Panc1 (cell line): ENCODE data around the gene FKBP5. TPM values are rescaled to one million over a fixed set of nuclear protein-coding genes. Genes with fewer than 3 reads are reported as not detected.

ENCODE experiments used
- ATAC-seq: fragments of 200-7000 bp; cut with Tn5 transposase; 2 replicates; pipeline ENCODE4 v1.9.1; 2020; ENCODE audit warnings: mild to moderate bottlenecking, moderate library complexity
- BruUV-seq: library from RNA; stranded (reverse); fragments of 400-500 nt; replicated peaks from 2 replicates; lab custom pipeline; 2021; lab: Mats Ljungman, UMichigan
- CTCF ChIA-PET: fragments of 300-600 bp; sonication (Branson Sonifier 250); formaldehyde crosslinking; loops from one replicate; lab custom pipeline; 2022; ENCODE audit warnings: antibody characterized with exemption; lab: Charles Lee
- POLR2A ChIA-PET: fragments of 300-600 bp; sonication (Branson Sonifier 250); formaldehyde crosslinking; loops from one replicate; lab custom pipeline; 2022; ENCODE audit warnings: antibody characterized with exemption; lab: Charles Lee
- DNase-seq: peaks from one replicate; pipeline ENCODE4 v3.0.0-alpha.2; 2010; ENCODE audit warnings: low read depth, low spot score
- H3K27ac ChIP-seq: 2 replicates; pipeline ENCODE4 v1.5.1; 2011; ENCODE audit warnings: mild to moderate bottlenecking, low read length, inconsistent platforms
- H3K27me3 ChIP-seq: fragments of 200-500 bp; sonication (Bioruptor generic); 2 replicates; pipeline ENCODE4 v1.6.0; 2014; ENCODE audit warnings: low read length, inconsistent platforms; ENCODE audit not compliant: control insufficient read depth, insufficient read depth
- H3K36me3 ChIP-seq: fragments of 200-500 bp; sonication (Bioruptor generic); 2 replicates; pipeline ENCODE4 v1.5.1; 2014; ENCODE audit warnings: inconsistent platforms, mild to moderate bottlenecking, low read length, moderate library complexity; ENCODE audit not compliant: control insufficient read depth, insufficient read depth
- H3K4me1 ChIP-seq: 2 replicates; pipeline ENCODE4 v1.5.1; 2011; ENCODE audit warnings: inconsistent platforms, mild to moderate bottlenecking, low read length, moderate library complexity; ENCODE audit not compliant: control insufficient read depth, insufficient read depth
- H3K4me3 ChIP-seq, 2 experiments: 2 replicates each; pipeline ENCODE4 v1.5.1; 2011 to 2012; ENCODE audit warnings: low read depth in 2 of 2, low read length in 2 of 2, mild to moderate bottlenecking in 2 of 2, inconsistent platforms in 1 of 2, moderate library complexity in 1 of 2
- H3K9me3 ChIP-seq: fragments of 200-500 bp; sonication (Bioruptor generic); 2 replicates; pipeline ENCODE4 v1.5.1; 2014; ENCODE audit warnings: low read depth, mild to moderate bottlenecking, inconsistent platforms, low read length, moderate library complexity; ENCODE audit not compliant: control insufficient read depth, insufficient read depth
- POLR2AphosphoS5 ChIP-seq: IDR thresholded peaks from 2 replicates; pipeline ENCODE4 v1.6.1; 2012; ENCODE audit warnings: mild to moderate bottlenecking, low read depth, low read length, moderate library complexity
- REST ChIP-seq, 2 experiments: IDR thresholded peaks; 2 replicates each; pipeline ENCODE4 v1.6.1; 2011 to 2012; ENCODE audit warnings: low read depth in 2 of 2, control low read depth in 1 of 2, low read length in 1 of 2, mild to moderate bottlenecking in 1 of 2, moderate library complexity in 1 of 2; ENCODE audit not compliant: insufficient read depth in 1 of 2
- SIN3A ChIP-seq: IDR thresholded peaks from 2 replicates; pipeline ENCODE4 v1.6.1; 2012; ENCODE audit warnings: low read depth, mild to moderate bottlenecking, low read length, moderate library complexity, borderline replicate concordance; ENCODE audit not compliant: insufficient read depth
- TCF7L2 ChIP-seq: IDR thresholded peaks from 2 replicates; pipeline ENCODE4 v1.6.1; 2011; ENCODE audit warnings: mild to moderate bottlenecking, low read depth, low read length, inconsistent platforms
- in situ Hi-C: cut with HindIII; loops from 2 replicates; pipeline ENCODE4 v1.10.0; 2016; ENCODE audit warnings: low sequenced_read_pairs, low pct_unique_long_range_greater_than_20kb
- intact Hi-C: fragments of 100-400 bp; cut with micrococcal nuclease; formaldehyde crosslinking; loops from one replicate; pipeline ENCODE4 v1.10.0; 2022; ENCODE audit not compliant: unreplicated experiment
- total RNA-seq: library from RNA; stranded (reverse); gene quantifications from one replicate; pipeline ENCODE4 v1.2.1, GENCODE V29; 2021; ENCODE audit not compliant: unreplicated experiment
- TF ChIP-seq, protein P1 (sequence below): fragments of 450-650 bp; IDR thresholded peaks from 2 replicates; pipeline ENCODE4 v1.5.1; 2017; ENCODE audit warnings: mild to moderate bottlenecking

Gene FKBP5
- total RNA-seq, 1 experiment from 2014 or later, result 25.2 TPM

- ChIA-PET CTCF (no interaction called here), POLR2A (no interaction called here)
- H3K27me3 ChIP-seq, result no peaks in the 10 kb centered on the region
- DNase-seq (no peak), ATAC-seq (no peak)
- no peaks in the 10 kb centered on the region for H3K9me3 ChIP-seq
- no peak overlapping the region for H3K27ac ChIP-seq
- in situ Hi-C loops (no loop called here), intact Hi-C loops (no loop called here)
- BruUV-seq, result no TSS peak
- H3K36me3 ChIP-seq, result no peaks in the 10 kb centered on the region
- TF ChIP-seq SIN3A, result no peak
- TF ChIP-seq, protein P1, sequence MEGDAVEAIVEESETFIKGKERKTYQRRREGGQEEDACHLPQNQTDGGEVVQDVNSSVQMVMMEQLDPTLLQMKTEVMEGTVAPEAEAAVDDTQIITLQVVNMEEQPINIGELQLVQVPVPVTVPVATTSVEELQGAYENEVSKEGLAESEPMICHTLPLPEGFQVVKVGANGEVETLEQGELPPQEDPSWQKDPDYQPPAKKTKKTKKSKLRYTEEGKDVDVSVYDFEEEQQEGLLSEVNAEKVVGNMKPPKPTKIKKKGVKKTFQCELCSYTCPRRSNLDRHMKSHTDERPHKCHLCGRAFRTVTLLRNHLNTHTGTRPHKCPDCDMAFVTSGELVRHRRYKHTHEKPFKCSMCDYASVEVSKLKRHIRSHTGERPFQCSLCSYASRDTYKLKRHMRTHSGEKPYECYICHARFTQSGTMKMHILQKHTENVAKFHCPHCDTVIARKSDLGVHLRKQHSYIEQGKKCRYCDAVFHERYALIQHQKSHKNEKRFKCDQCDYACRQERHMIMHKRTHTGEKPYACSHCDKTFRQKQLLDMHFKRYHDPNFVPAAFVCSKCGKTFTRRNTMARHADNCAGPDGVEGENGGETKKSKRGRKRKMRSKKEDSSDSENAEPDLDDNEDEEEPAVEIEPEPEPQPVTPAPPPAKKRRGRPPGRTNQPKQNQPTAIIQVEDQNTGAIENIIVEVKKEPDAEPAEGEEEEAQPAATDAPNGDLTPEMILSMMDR, result no peak
- TF ChIP-seq REST (IDR thresholded peaks at IDR 0.05; ENCODE audit: insufficient read depth in 1 of 2, low read depth in 2 of 2, low read length in 1 of 2), result no peak
- TF ChIP-seq TCF7L2, result no peak
- no peak for TF ChIP-seq POLR2AphosphoS5
- H3K4me3 ChIP-seq, result no peak overlapping the region
- H3K4me1 ChIP-seq, result peaks cover 16% of the 10 kb centered on the region
These were observed 33.5 kb upstream of the FKBP5 start for GRCh38 chr6:35722121-35722761.

DNA sequence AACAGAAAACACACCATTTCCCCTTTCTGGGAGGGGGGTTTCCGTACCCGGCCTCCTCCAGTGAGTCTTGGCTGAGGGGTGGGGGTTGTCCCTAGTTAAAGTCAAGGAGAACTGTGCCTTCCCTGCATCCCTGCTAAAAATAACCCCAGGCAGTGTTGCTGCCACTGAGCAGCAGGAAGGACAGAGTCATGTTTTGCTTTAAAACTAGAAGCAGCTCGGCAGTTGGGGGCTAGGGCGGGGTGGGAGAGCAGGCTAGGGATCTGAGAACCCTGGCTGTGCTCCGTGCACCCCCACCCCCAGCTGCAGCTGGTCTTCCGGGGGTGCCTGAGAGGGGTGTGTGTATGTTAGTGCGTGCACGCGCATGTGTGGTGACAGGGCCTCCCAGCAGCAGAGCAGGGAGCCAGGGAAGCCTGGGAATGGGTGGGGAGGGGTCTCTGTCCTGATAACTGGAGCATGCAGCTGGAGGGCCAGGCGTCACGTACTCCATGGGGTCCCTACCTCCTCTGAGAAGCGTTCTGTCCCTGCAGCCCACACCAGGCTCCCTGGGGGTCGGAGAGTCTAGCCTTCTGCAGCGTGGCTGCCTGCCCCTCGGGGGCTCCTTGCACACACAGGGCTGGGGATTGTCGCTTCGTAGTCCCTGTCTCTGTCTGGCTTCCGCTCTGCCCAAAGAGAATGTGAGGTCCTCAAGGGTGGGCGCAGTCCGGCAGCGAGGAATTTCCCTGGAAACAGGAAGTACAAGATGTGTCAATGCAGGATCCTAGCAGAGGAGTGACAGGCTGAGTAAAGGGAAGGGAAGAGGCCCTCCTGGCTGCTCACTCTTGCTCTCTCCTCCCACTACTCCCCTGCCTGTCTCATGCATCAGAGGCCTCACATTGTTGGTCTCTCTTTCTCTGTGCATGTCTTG, 31.4 kb upstream of the FKBP5 start:
- BruUV-seq, result no TSS peak
- Histone ChIP-seq H3K27ac (no peak overlapping the region), H3K27me3 (no peaks in the 10 kb centered on the region), H3K4me1 (no peaks in the 10 kb centered on the region), H3K4me3 (no peak overlapping the region), H3K36me3 (no peaks in the 10 kb centered on the region), H3K9me3 (no peaks in the 10 kb centered on the region)
- ATAC-seq (no peak), DNase-seq (no peak)
- intact Hi-C loops (no loop called here), in situ Hi-C loops (no loop called here)
- CTCF ChIA-PET, result no interaction called here
- POLR2A ChIA-PET, result no interaction called here
- TF ChIP-seq SIN3A, result no peak
- TF ChIP-seq TCF7L2, result no peak
- TF ChIP-seq, protein P1, result no peak
- no peak for TF ChIP-seq REST (IDR thresholded peaks at IDR 0.05; ENCODE audit: insufficient read depth in 1 of 2, low read depth in 2 of 2, low read length in 1 of 2)
- TF ChIP-seq POLR2AphosphoS5, result no peak
